Sigmoid colon (tissue), 4 donors: Measurements from ENCODE around the gene PLD1.

Experiments
- CTCF ChIP-seq, 4 experiments: fragments of 450-650 bp in 3 of 4; fragments of 200-600 bp in 1 of 4; IDR thresholded peaks; one replicate each; pipeline ENCODE4 v1.5.1; 2016 to 2019; ENCODE audit warnings: antibody characterized with exemption in 4 of 4, mild to moderate bottlenecking in 3 of 4, moderate library complexity in 2 of 4
- EP300 ChIP-seq, 4 donors: sonication (generic); formaldehyde crosslinking; IDR thresholded peaks; one replicate each; pipeline ENCODE4 v1.6.1; 2017; ENCODE audit warnings: antibody characterized with exemption in 4 of 4
- POLR2A ChIP-seq, 2 donors: fragments of 450-650 bp; IDR thresholded peaks; one replicate each; pipeline ENCODE4 v1.6.1; 2016; ENCODE audit warnings: antibody characterized with exemption in 2 of 2, mild to moderate bottlenecking in 2 of 2, moderate library complexity in 2 of 2
- POLR2AphosphoS5 ChIP-seq, 4 donors: sonication (generic); formaldehyde crosslinking; IDR thresholded peaks; one replicate each; pipeline ENCODE4 v1.6.1; 2017; ENCODE audit warnings: antibody characterized with exemption in 4 of 4

DNA sequence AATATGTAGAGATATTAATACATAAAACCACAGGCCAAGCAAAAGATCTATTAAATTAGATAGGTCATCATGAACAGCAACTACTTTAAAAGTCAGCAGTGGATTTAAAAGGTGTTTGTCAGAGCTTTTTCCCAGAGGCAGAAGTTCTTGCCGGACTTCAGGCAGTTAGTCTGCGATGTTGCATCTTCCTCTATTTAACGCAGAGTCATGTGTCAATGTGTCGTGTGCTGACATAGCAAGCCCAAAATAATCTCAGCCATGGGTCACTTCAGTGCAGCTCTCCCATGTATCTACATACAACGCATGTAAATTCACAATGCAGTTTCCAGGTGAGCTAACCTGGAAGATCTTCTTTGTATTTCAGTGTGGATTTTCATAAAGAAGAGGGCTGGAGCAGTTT is 24.8 kb upstream of the PLD1 start:
- TF ChIP-seq CTCF (IDR thresholded peaks at IDR 0.05) (no peak), POLR2AphosphoS5 (IDR thresholded peaks at IDR 0.05) (no peak), EP300 (IDR thresholded peaks at IDR 0.05) (no peak), POLR2A (IDR thresholded peaks at IDR 0.05) (no peak)
